GM12878 (cell line): ENCODE results near the gene C12orf56.

Experiments
- ATF2 ChIP-seq: IDR thresholded peaks from 2 replicates; pipeline ENCODE4 v1.6.1; 2012; ENCODE audit warnings: low read length, inconsistent platforms
- EP300 ChIP-seq, 2 experiments: fragments of 150-350 bp in 1 of 2; IDR thresholded peaks; 2 replicates each; pipeline ENCODE4 v1.6.1; 2011 to 2012; ENCODE audit warnings: low read depth in 2 of 2, low read length in 2 of 2, borderline replicate concordance in 1 of 2, improper control_type of control experiment in 1 of 2, inconsistent platforms in 1 of 2; ENCODE audit not compliant: control insufficient read depth in 1 of 2
- EZH2 ChIP-seq: IDR thresholded peaks from 2 replicates; pipeline ENCODE4 v1.6.1; 2012; ENCODE audit warnings: low read depth, mild to moderate bottlenecking, control low read depth, inconsistent platforms, low read length, borderline replicate concordance; ENCODE audit not compliant: control insufficient read depth
- FOXK2 ChIP-seq: fragments of 450-650 bp; IDR thresholded peaks from 2 replicates; pipeline ENCODE4 v1.6.1; 2017; ENCODE audit warnings: mild to moderate bottlenecking, moderate library complexity
- FOXM1 ChIP-seq: IDR thresholded peaks from 2 replicates; pipeline ENCODE4 v1.6.1; 2012; ENCODE audit warnings: low read depth, mild to moderate bottlenecking, inconsistent platforms, low read length, moderate library complexity
- MAX ChIP-seq: IDR thresholded peaks from 2 replicates; pipeline ENCODE4 v1.6.1; 2012; ENCODE audit warnings: low read depth, low read length, improper control_type of control experiment
- NRF1 ChIP-seq: conservative IDR thresholded peaks from 2 replicates; pipeline ENCODE4 v1.6.1; 2011; ENCODE audit warnings: mild to moderate bottlenecking, low read depth, low read length, improper control_type of control experiment
- POLR2AphosphoS2 ChIP-seq: IDR thresholded peaks from 2 replicates; pipeline ENCODE4 v1.6.1; 2011; ENCODE audit warnings: low read depth, mild to moderate bottlenecking, low read length, improper control_type of control experiment, moderate library complexity
- POLR2AphosphoS5 ChIP-seq: IDR thresholded peaks from 2 replicates; pipeline ENCODE4 v1.6.1; 2011; ENCODE audit warnings: mild to moderate bottlenecking, low read length, inconsistent platforms
- RFX5 ChIP-seq: IDR thresholded peaks from 2 replicates; pipeline ENCODE4 v1.6.1; 2011; ENCODE audit warnings: low read depth, low read length, improper control_type of control experiment
- STAT3 ChIP-seq: IDR thresholded peaks from 2 replicates; pipeline ENCODE4 v1.6.1; 2011; ENCODE audit warnings: low read depth, low read length, improper control_type of control experiment
- TF ChIP-seq, protein P1 (sequence below): IDR thresholded peaks from 2 replicates; pipeline ENCODE4 v1.6.1; 2012; ENCODE audit warnings: low read depth, low read length, improper control_type of control experiment

DNA sequence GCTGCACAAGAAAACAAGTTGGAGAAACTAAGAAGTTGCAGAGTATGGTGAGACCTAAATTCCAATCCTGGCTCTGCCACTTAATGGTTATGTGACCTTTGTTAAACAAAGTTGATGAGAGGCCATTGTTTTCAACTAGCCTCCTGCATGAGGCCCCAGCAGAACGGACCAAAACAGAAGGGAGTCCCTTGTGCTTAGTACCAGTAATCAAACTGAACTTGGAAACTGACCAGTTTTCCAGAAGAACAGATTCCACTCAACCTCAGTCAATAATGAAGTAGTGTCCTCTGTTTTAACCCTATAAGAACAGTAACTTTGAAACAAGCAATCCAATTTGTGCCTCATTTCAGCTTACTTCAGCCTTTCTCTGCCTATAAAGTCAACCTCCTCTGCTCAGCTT, 69.9 kb downstream of the C12orf56 start:
- TF ChIP-seq, protein P1, sequence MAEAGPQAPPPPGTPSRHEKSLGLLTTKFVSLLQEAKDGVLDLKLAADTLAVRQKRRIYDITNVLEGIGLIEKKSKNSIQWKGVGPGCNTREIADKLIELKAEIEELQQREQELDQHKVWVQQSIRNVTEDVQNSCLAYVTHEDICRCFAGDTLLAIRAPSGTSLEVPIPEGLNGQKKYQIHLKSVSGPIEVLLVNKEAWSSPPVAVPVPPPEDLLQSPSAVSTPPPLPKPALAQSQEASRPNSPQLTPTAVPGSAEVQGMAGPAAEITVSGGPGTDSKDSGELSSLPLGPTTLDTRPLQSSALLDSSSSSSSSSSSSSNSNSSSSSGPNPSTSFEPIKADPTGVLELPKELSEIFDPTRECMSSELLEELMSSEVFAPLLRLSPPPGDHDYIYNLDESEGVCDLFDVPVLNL: no peak
- TF ChIP-seq ATF2 (no peak), POLR2AphosphoS2 (no peak), NRF1 (no peak), FOXK2 (no peak), RFX5 (no peak), EP300 (IDR thresholded peaks at IDR 0.05; ENCODE audit: borderline replicate concordance in 1 of 2, control insufficient read depth in 1 of 2, low read depth in 2 of 2, low read length in 2 of 2) (no peak), MAX (no peak), EZH2 (no peak), FOXM1 (no peak), POLR2AphosphoS5 (no peak), STAT3 (no peak)
